ELF-1 (cell line): ENCODE results near the gene ZFR2.
A peak's percentile ranks its signal among the peaks of the same experiment; 100 is the strongest.
"Not testable (repeated sequence)": the region's sequence is repeated elsewhere in the genome, so short reads cannot be mapped to it uniquely, and the experiment has no call there.

Experiments
- DNase-seq: peaks from one replicate; pipeline ENCODE4 v3.0.0-alpha.2; 2016; ENCODE audit warnings: low read depth, low spot score

The ZFR2 gene

DNA sequence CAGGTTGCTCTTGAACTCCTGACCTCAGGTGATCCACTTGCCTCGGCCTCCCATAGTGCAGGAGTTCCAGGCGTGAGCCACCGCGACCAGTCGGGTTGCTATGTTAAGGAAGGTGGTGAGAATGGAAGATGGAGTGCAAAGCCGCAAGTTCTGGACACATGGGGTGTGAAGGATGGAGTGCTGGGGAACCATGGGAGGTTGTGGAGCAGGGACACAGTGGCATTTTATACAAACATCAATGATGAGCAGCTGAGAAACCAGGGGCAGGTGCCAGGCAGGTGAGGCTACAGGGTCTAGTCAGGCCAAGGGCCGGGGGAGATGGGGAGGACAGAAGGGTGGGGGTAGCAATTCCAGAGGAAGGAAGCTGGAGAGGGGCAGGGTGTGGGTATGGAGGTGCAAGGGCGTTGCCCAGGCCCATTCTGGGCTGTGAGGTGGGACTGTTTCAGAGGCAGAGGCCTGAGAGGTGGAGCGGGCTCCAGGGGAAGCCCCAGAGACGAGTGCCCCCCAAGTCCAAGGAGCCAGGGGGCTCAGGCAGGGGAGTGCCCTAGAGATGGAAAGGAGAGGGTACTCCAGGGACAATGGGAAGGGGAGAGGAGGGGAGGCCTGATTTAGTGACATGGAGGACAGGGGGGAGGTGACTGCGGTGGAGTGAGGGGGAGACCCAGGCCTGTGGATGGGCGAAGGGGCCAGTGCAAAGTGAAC is 94.9 kb downstream of the ZFR2 start:
- DNase-seq, result no peak

DNA sequence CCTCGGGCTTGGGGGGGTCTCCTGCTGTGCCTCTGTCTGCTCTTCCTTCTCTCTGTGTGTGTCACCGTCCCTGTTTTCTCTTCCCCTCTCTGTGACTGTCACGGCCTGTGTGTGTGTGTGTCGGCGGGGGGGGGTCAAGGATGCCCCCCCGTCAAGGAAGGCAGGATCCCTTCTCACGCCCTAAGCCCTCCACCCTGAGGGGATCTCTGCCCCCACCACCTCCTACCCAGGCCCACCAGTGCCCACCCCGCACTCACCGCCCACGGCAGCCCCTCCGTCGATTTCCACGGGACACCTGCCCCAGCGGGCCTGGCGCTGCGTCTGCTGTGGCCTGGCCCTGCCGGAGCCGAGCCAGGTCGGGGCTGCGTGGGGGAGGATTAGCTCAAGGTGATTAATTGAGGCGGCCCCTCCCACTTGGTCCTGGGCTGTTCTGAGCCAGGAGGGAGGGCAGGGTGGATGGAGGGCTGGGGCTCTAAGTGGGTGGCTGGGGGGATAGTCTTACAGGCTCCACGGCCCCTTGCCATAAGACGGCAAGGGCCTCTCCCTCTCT is 96.9 kb downstream of the ZFR2 start, which contains the start of gene RAX2:
RAX2 (minus strand) TSS at position 323 of the 550 bp plus-strand sequence. CDS start 486 bp downstream, outside the sequence.
- DNase-seq, result no peak

DNA sequence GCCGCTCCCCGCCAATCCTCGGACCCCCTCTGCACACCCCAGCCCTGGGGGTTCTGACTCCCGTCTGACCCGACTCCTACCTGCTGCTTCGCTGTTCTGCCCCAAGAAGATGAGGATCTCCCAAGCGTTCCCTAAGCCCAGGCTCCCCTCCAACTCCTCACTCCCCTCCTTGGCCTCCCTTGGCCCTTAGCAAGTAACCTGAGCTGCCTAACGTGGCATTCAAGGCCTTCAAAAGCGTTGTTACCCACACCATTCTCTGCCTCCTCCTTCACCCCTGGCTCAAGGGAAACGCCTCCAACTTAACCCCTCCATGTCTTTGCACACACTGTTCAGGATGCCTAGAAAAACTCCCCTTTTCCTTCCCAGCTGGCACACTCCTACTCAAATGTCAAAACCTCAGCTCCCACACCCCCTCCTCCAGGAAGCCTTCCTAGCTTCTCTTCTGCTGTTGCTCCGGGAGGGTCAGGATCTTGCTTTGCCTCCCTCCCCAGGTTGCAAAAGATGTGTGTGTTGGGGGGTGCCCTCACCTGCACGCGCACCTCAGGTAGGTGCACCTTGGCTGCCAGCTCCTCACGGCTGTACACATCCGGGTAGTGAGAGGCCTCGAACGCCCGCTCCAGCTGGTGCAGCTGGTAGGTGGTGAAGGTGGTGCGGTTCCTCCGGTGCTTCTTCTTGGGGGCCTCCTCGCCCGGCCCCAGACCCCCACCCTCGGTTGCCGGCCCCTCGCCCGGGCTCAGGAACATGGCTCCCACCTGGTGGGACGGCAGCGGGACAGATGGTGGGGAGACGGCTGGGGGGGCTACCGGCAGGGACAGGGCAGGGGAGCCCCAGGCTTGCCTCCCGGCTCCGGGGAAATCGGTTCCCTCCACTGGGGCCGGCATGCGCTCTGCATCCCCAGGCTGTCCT is 97.6 kb downstream of the ZFR2 start:
- no peak for DNase-seq

DNA sequence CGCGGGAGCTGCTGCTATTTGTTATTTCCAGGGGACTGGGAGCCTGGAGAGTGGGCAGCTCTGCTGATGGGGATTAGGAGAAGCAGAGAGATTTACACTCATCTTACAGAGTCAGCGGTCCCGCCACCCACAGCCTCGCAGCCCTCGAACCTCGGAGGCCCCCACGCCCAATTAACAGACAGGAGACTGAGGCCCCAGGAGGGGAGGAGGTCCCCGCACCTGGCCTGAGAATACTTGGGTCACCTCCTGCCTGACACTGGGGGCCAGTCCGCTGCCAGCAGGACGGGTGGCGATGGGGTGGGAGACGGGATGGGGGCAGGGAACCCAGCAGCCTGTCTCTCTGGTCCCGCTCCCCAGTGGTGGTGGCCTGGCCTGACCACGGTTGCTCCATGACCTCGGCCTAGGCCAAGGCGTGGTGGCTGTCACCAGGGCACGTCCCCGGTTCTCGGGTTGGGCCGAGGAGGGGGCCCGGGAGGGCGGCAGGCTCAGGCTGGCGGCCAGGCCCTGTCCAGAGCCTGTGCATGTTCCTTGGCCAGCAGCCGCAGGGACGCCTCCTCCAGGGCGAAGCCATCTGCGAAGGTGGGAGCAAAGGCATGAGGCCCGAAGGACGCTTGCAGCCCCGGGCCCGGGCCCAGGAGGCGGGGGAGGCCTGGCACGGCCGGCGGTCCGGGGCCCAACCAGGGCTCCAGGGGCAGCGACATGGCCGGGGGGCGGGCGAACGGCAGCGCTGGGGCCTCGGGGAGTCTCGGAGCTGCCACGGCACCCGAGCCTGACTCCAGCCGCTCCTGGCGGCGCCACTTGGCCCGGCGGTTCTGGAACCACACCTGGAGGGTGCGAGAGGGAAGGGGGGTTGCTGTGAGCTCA is 98.5 kb downstream of the ZFR2 start:
- no peak for DNase-seq

DNA sequence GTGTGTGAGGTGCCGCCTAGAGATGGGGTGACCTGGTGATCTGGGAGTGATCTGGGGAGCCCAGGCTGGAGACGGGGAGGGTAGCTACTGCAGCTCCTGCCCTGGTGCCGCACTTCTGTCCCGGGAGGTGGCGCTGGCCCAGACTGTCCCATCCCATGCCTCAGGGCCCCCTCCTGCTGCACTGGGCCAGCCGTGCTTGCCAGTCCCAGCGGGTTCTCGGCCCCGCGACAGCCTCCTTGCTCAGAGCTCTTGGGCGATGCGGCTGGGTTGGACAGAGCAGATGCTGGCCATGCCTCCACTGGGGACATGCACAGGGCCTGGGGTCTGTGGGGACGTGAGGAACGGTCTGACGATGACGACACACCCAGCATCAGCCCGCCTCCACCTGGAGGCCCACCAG is 99.3 kb downstream of the ZFR2 start:
- peak; percentile 25 for DNase-seq

DNA sequence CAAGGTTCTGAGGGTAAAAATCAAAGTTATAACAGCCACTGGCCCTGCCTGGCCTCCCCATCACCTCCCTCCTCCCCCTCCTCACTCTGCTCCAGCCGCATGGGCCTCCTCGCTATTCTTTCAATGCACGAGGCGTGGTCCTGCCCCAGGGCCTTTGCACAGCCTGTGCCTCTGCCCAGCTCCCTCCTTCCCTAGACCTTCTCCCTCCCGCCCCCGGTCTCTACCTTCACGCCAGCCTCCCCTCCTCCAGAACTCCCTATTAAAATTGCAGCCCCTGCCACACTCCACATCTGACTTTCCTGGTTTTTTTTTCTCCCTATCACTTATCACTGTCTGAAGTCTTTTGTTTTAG is 100.1 kb downstream of the ZFR2 start:
- no peak for DNase-seq

DNA sequence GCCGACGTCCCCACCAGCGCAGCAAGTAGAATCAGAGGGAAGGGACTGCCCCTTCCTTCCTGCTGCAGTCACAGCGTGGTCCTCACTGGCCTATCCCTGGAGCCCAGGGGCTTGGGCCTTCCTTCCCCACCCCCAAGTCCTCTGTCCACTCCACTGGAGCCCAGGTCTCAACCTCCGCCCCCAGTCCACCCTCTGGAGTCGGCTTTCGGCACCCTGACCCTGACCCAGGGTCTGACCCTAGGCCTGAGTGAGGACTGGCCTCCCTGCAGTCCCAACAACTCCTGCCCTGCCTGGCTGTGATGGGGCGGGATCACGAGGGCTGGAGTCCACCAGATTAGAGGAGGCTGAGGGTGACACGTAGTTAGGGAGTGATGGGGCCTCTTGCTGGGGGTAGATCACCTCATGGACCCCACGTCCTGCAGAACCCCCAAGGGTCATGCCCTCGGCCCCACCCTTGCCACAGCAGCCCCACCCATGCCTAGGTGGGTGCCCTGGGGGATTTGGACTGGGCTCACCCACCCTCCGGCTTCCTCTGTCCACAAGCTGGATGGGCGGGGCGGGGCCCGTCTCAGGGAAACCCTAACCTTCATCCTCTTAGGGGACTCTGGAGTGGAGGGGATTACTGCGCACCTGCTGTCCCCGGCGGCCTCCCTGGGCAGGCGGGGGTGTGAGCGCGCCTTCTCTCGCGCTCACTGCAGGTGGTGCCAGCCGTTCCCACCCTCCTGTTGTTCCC is 100.7 kb downstream of the ZFR2 start:
- DNase-seq, result no peak

DNA sequence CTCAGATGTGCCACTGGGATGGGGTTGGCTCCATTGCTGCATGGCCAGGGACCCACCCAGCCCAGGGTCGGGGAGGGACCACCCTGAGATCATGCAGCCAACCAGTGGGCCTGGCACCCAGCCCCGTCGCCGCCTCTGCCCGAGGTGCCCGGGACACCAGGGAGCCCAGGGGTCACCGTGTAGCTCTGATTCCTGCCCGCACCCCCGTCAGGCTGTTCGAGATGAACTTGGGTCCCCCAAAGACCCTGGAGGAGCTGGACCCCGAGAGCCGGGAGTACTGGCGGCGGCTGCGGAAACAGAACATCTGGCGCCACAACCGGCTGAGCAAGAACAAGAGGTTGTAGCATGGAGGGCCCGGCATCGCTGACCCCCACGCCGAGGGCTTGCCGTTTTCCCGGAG is 101.8 kb downstream of the ZFR2 start:
- no peak for DNase-seq

DNA sequence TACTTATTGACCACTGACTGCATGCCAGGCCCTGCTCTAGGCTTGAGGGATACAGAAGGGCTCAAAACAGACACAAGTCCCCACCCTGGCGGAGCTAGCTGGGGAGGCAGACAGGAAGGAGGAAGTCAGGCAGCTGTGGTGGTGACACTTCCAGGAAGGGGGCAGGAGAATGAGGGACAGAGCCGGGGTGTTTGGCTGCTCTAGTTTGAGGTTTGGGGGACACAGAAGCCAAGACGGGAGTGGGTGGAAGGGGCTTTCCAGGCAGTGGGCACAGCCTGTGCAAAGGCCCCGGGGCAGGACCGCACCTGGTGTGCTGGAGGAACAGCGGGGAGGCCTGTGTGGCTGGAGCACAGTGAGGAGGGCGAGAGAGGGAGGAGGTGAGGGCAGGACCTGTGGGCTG is 102.3 kb downstream of the ZFR2 start:
- no peak for DNase-seq

DNA sequence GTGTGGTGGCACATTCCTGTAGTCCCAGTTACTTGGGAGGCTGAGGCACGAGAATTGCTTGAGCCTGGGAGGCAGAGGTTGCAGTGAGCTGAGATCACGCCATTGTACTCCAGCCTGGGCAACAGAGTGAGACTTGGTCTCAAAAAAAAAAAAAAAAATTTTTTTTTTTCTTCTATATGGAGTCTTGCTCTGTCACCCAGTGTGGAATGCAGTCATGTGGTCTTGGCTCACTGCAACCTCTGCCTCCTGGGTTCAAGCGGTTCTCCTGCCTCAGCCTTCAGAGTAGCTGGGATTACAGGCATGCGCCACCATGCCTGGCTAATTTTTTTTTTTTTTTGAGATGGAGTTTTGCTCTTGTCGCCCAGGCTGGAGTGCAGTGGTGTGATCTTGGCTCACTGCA is 103.1 kb downstream of the ZFR2 start:
- DNase-seq, result not testable (repeated sequence)

DNA sequence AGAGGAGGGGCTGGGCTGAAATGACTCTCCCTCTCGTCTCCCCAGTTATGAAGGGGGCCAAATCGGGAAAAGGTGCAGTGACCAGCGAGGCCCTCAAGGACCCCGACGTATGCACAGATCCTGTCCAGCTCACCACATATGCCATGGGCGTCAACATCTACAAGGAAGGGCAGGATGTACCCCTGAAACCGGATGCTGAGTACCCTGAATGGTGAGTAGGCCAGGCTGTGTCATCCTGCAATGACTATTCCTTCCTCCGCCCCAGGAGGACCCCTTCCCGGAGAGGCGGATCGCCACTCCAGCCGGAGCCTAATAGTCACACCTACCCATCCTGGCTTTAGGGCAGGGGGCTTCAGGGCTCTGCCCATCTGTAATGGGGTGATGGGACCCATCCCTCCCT is 103.7 kb downstream of the ZFR2 start:
- no peak for DNase-seq

DNA sequence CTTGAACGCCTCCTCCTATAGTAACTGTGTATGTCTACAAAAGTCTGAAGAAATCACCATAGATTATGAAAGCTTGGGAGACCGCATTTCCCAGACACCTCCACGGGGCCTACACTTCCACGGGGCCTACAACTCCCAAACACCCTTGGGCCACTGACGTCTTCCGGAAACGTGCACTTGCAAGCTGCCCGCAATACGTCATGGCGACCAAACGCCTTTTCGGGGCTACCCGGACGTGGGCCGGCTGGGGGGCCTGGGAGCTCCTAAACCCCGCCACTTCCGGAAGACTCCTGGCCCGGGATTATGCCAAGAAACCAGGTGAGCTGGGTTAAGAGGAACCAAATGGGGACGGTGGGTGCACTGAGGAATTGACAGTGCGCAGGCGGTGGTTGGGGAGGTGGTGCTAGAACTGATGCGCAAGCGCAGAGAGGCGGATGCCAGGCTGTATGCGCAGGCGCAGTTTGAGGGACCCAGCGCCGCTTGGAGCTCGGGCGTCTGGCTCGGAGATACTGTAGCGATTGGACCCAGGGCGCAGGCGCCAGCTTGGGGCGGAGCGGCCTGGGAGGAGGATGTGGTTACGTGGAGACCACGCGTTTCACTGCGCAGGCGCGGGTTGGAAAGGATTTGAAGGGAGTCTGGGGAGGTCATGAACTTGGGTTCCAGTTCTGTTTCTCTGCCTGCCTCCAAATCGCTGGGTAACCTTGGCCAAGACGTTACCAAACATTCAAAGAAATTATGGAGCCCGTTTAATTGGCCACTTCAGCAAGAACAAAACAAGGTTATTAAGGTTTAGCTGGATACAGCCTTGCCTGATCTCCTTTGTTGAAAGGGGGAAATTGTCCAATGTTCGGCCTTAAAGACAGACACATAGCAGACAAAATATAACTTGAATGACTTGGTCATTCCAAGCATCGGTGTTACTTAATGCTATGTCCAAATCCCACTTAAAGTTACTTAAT is 106.1 kb downstream of the ZFR2 start, which contains the start of gene MRPL54:
MRPL54 (plus strand) TSS at position 182 of the 959 bp plus-strand sequence; CDS start at position 201, 19 bp downstream.
- DNase-seq, result peak; percentile 100

DNA sequence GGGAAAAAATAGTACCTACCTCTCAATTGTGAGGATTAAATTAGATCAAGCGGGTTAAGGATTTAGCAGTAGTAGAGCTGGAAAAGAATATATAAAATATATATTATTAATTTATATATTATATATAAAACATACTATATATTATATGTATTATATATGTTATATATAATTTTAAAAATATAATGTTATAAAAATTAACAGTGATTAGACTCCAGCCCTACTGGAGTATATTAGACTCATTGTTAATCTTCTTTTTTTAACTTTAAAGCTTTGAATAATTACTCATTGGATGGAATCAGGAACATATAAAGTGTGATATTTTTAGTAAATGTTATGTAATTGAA is 106.7 kb downstream of the ZFR2 start:
- no peak for DNase-seq

DNA sequence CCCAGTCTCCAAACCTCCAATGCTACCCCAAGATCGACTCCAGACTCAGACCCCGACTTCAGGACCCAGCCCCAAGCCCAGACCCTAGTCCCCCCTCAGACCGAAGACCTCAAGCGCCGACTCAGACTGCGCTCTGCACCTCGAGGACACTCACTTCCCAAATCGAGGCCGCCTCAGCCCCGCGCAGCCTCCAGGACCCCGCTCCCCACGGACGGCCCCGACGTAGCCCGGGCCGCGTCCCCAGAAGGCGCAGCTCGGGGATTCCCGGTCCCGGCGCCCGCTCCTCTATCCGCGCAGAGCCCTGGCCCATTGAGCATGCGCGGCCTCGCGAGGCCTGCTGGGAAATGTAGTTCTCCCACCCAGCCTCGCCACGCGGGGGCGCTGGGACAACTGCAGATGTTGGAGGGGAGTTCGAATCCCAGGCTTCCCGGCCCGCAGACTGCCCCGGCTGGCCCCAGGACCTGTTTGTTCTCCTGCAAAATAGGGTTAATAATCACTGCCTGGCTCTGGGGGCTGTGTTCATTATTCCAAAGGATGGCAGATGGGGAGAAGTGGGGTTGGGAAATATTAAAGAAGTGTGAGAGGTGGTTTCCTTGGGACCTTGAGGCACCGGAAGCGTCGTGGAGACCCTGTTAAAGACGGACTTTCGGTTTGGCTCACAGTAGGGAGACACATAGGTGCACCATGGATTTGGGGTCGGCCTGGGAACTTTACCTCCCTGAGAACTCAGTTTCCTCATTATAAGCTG is 107.3 kb downstream of the ZFR2 start, which contains the start of gene APBA3:
APBA3 (minus strand) TSS at position 311 of the 748 bp plus-strand sequence. CDS start 1,428 bp downstream, outside the sequence.
- peak; percentile 98 for DNase-seq

DNA sequence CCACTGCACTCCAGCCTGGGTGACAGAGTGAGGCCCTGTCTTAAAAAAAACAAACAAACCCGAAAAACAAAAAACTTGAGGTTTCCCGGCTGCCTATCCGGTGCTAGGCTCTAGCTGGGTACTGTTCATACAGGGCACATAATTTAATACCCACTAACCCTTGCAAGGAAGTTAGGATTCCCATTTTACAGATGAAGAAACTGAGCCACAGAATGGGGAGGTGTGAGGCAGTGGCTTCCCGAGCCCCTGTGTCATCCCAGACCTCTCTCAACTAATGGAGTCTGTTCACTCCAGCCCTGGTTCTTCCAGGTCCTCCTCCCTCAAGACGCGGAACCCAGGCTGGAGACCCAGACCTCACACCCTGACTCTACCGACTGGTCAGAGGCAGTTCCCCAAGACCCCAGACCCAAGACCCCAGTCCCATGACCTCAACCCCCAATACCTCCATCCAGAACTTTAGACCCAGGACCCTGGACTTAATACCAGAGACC is 107.9 kb downstream of the ZFR2 start:
- no peak for DNase-seq

DNA sequence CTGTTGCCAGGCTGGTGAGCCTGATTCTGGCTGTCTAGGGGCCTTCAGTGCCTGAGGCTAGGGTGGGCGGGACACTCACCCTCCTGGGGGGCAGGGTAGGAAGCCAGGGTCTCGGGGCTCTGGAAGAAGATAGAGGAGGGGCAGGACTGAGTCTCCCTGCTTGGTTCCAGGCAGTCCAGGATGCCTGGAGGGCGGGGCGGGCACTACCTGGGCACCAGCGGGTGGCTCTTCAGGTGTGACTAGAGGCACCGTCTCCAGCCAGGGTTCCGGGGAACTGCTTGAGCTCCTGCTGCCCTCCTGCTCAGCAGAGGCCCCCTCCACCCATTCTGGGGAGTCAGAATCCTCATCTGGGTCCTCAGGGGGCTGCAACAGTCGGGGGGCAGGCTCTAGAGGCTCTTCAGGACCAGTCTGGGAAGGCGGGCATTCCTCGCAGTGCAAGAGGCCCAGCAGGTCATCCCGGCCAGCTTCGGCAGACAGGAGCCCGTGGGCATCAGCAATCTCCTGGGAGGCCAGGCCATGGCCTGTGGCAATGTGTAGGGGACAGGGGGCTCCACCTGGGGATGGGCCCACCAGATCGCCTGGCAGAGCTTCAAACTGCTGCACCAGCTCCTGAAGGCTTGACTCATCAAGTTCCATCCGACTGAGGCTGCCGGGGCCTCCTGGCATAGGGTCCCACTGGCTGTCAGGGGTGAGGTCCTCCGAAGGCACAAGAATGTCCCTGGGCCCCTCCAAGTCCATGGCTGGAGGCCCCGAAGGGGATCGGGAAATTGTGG is 109.2 kb downstream of the ZFR2 start:
- DNase-seq, result no peak

DNA sequence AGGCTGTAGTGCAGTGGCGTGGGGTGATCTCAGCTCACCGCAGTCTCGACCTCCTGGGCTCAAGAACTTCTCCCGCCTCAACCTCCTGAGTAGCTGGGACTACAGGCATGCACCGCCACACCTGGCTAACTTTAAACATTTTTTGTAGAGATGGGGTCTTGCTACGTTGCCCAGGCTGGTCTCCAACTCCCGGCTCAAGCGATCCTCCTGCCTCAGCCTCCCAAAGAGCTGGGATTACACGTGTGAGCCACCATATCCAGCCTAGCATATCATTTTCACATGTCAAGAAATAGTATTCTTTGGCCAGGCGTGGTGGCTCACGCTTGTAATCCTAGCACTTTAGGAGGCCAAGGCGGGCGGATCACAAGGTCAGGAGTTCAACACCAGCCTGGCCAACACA is 110.5 kb downstream of the ZFR2 start:
- DNase-seq, result not testable (repeated sequence)

DNA sequence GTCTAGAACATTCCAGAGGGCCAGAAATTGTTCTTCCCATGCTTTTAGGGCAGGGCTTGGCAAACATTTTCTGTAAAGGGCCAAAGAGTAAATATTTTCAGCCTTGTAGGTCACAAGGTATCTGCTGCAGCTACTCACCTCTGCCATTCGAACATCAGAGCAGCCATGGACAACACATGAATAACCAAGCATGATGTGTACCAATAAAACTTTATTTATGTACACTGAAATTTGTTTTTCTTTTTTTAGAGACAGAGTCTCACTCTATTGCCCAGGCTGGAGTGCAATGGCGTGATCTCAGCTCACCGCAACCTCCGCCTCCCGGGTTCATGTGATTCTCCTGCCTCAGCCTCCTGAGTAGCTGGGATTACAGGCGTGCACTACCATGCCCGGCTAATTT is 111.1 kb downstream of the ZFR2 start:
- not testable (repeated sequence) for DNase-seq
